CD4-positive, alpha-beta memory T cell (primary cell): Measurements from ENCODE around the gene PLPPR4. TPM values are rescaled to one million over a fixed set of nuclear protein-coding genes. Genes with fewer than 3 reads are reported as not detected.

Experiments
- CTCF ChIA-PET: fragments of 350-600 bp; sonication (Branson Sonifier 250); formaldehyde crosslinking; loops from one replicate; lab custom pipeline; 2021; ENCODE audit warnings: inconsistent platforms; ENCODE audit not compliant: partially characterized antibody; lab: Charles Lee
- POLR2A ChIA-PET: fragments of 350-600 bp; sonication (Branson Sonifier 250); formaldehyde crosslinking; loops from one replicate; lab custom pipeline; 2021; ENCODE audit not compliant: partially characterized antibody; lab: Charles Lee
- DNase-seq, 5 donors: peaks; one replicate each; pipeline versions ENCODE4 v3.0.0 to v3.0.0-alpha.2; 2020 to 2022; ENCODE audit warnings: mixed read lengths in 1 of 5
- H3K27ac ChIP-seq: one replicate; pipeline ENCODE4 v1.7.0; 2013; ENCODE audit warnings: low read depth, low read length
- H3K27me3 ChIP-seq: 2 replicates; pipeline ENCODE4 v1.7.0; 2013; ENCODE audit warnings: mild to moderate bottlenecking, low read length, moderate library complexity; ENCODE audit not compliant: insufficient read depth
- H3K36me3 ChIP-seq: 2 replicates; pipeline ENCODE4 v1.7.0; 2013; ENCODE audit warnings: mild to moderate bottlenecking, low read length, moderate library complexity; ENCODE audit not compliant: insufficient read depth
- H3K4me1 ChIP-seq: 2 replicates; pipeline ENCODE4 v1.7.0; 2013; ENCODE audit warnings: mild to moderate bottlenecking, low read length, moderate library complexity; ENCODE audit not compliant: insufficient read depth
- H3K4me3 ChIP-seq, 2 donors: one replicate each; pipeline ENCODE4 v1.7.0; 2013; ENCODE audit warnings: low read length in 2 of 2, mild to moderate bottlenecking in 1 of 2
- H3K9me3 ChIP-seq, 2 donors: one replicate each; pipeline ENCODE4 v1.7.0; 2013; ENCODE audit warnings: low read length in 2 of 2, control low read depth in 1 of 2; ENCODE audit not compliant: control insufficient read depth in 1 of 2
- H3K27ac Mint-ChIP-seq, 7 donors: one replicate each; pipeline ENCODE4 v1.8.0; 2020 to 2021; ENCODE audit warnings: mixed read lengths in 7 of 7, mild to moderate bottlenecking in 6 of 7, inconsistent platforms in 3 of 7, moderate library complexity in 3 of 7
- H3K27me3 Mint-ChIP-seq, 2 donors: one replicate each; pipeline ENCODE4 v1.8.0; 2020 to 2021; ENCODE audit warnings: mixed read lengths in 2 of 2
- H3K36me3 Mint-ChIP-seq, 2 donors: one replicate each; pipeline ENCODE4 v1.8.0; 2020 to 2021; ENCODE audit warnings: mixed read lengths in 2 of 2, inconsistent platforms in 1 of 2, mild to moderate bottlenecking in 1 of 2
- H3K4me1 Mint-ChIP-seq, 4 donors: one replicate each; pipeline ENCODE4 v1.8.0; 2020 to 2021; ENCODE audit warnings: mixed read lengths in 4 of 4, mild to moderate bottlenecking in 1 of 4
- H3K4me3 Mint-ChIP-seq, 8 donors: one replicate each; pipeline ENCODE4 v1.8.0; 2020 to 2021; ENCODE audit warnings: mixed read lengths in 8 of 8, mild to moderate bottlenecking in 7 of 8, moderate library complexity in 6 of 8, inconsistent platforms in 3 of 8
- H3K9me3 Mint-ChIP-seq, 8 donors: one replicate each; pipeline ENCODE4 v1.8.0; 2020 to 2021; ENCODE audit warnings: mixed read lengths in 8 of 8, mild to moderate bottlenecking in 5 of 8, inconsistent platforms in 3 of 8, moderate library complexity in 1 of 8
- intact Hi-C: fragments of 100-400 bp; cut with micrococcal nuclease; formaldehyde crosslinking; loops from one replicate; pipeline ENCODE4 v1.15.1; 2023
- polyA plus RNA-seq, 2 donors: library from polyadenylated mRNA; unstranded; fragments of 300-500 nt; fragmentation: Illumina TruSeq; gene quantifications; one replicate each; pipeline ENCODE4 v1.2.3, GENCODE V29; 2021
- total RNA-seq, 2 experiments: library from RNA; stranded (reverse); gene quantifications; one replicate each; pipeline ENCODE4 v1.2.3, GENCODE V29; 2021

The PLPPR4 gene
- total and polyA plus RNA-seq, 4 experiments from 2014 or later: not detected

GRCh38 chr1:99347041-99347684 lies 82.9 kb downstream of the PLPPR4 start:
- no peaks in the 10 kb centered on the region for H3K36me3 Mint-ChIP-seq
- Histone ChIP-seq H3K4me1 (no peaks in the 10 kb centered on the region), H3K4me3 (no peak overlapping the region), H3K9me3 (no peaks in the 10 kb centered on the region), H3K27ac (no peak overlapping the region), H3K27me3 (no peaks in the 10 kb centered on the region), H3K36me3 (no peaks in the 10 kb centered on the region)
- no peak overlapping the region for H3K27ac Mint-ChIP-seq
- intact Hi-C loops: no loop called here
- no peak for DNase-seq
- ChIA-PET POLR2A (no interaction called here), CTCF (no interaction called here)
- H3K9me3 Mint-ChIP-seq: peaks cover 0 to 4% (median 1%) of the 10 kb centered on the region in 8 donors
- H3K27me3 Mint-ChIP-seq: no peaks in the 10 kb centered on the region
- no peaks in the 10 kb centered on the region for H3K4me1 Mint-ChIP-seq
- H3K4me3 Mint-ChIP-seq: no peak overlapping the region

GRCh38 chr1:99348397-99349132 lies 84.3 kb downstream of the PLPPR4 start:
- no peak overlapping the region for H3K27ac Mint-ChIP-seq
- H3K36me3 Mint-ChIP-seq: no peaks in the 10 kb centered on the region
- H3K4me1 Mint-ChIP-seq: no peaks in the 10 kb centered on the region
- intact Hi-C loops: no loop called here
- H3K4me1 ChIP-seq: no peaks in the 10 kb centered on the region
- no peak overlapping the region for H3K27ac ChIP-seq
- H3K9me3 ChIP-seq: no peaks in the 10 kb centered on the region
- no peak overlapping the region for H3K4me3 ChIP-seq
- no peaks in the 10 kb centered on the region for H3K27me3 Mint-ChIP-seq
- H3K36me3 ChIP-seq: no peaks in the 10 kb centered on the region
- no peaks in the 10 kb centered on the region for H3K27me3 ChIP-seq
- DNase-seq: no peak
- no peak overlapping the region for H3K4me3 Mint-ChIP-seq
- POLR2A ChIA-PET: no interaction called here
- no peaks in the 10 kb centered on the region for H3K9me3 Mint-ChIP-seq
- CTCF ChIA-PET: no interaction called here

- H3K27me3 Mint-ChIP-seq: no peaks in the 10 kb centered on the region
- ChIA-PET CTCF (no interaction called here), POLR2A (no interaction called here)
- intact Hi-C loops: no loop called here
- no peaks in the 10 kb centered on the region for H3K4me1 Mint-ChIP-seq
- H3K4me3 Mint-ChIP-seq: no peak overlapping the region
- Histone ChIP-seq H3K9me3 (no peaks in the 10 kb centered on the region), H3K36me3 (no peaks in the 10 kb centered on the region), H3K4me1 (no peaks in the 10 kb centered on the region), H3K4me3 (no peak overlapping the region), H3K27ac (no peak overlapping the region), H3K27me3 (no peaks in the 10 kb centered on the region)
- no peak for DNase-seq
- H3K9me3 Mint-ChIP-seq: peaks cover 0 to 3% (median 0%) of the 10 kb centered on the region in 8 donors
- H3K27ac Mint-ChIP-seq: no peak overlapping the region
- H3K36me3 Mint-ChIP-seq: no peaks in the 10 kb centered on the region
These were observed 88.5 kb downstream of the PLPPR4 start for GRCh38 chr1:99352821-99353220.

- no peaks in the 10 kb centered on the region for H3K4me1 Mint-ChIP-seq
- intact Hi-C loops: no loop called here
- CTCF ChIA-PET: no interaction called here
- peaks cover 0 to 3% (median 0%) of the 10 kb centered on the region in 8 donors for H3K9me3 Mint-ChIP-seq
- H3K27ac ChIP-seq: no peak overlapping the region
- H3K36me3 ChIP-seq: no peaks in the 10 kb centered on the region
- no peak for DNase-seq
- no peak overlapping the region for H3K27ac Mint-ChIP-seq
- H3K27me3 Mint-ChIP-seq: peaks cover 0 to 2% of the 10 kb centered on the region in 2 donors
- H3K4me1 ChIP-seq: no peaks in the 10 kb centered on the region
- H3K4me3 Mint-ChIP-seq: no peak overlapping the region
- H3K36me3 Mint-ChIP-seq: no peaks in the 10 kb centered on the region
- POLR2A ChIA-PET: no interaction called here
- no peaks in the 10 kb centered on the region for H3K9me3 ChIP-seq
- no peak overlapping the region for H3K4me3 ChIP-seq
- no peaks in the 10 kb centered on the region for H3K27me3 ChIP-seq
These were observed 94.5 kb downstream of the PLPPR4 start for GRCh38 chr1:99358770-99359169.
